HK-2 (cell line): ENCODE measurements around the gene CDH20.

Source experiments
- DNase-seq: peaks from one replicate; pipeline ENCODE4 v3.0.0-alpha.2; 2018; ENCODE audit not compliant: unreplicated experiment

Gene CDH20

DNA sequence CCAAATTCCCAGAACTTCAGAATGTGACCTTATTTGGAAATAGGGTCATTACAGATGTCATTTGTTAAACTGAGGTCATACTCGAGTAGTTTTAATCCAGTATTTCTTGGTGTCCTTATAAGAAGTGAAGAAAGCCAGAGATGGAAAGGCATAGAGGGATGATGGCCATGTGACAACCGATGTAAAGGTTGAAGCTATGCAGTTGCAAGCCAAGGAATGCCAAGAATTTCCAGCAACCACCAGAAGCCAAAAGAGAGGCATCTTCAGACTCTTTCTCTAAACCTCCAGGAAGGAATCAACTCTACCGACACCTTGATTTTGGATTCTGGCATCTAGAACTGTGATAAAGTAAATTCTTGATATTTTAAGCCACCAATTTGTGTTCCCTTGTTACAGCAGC is 242.2 kb downstream of the CDH20 start:
- DNase-seq, result no peak

DNA sequence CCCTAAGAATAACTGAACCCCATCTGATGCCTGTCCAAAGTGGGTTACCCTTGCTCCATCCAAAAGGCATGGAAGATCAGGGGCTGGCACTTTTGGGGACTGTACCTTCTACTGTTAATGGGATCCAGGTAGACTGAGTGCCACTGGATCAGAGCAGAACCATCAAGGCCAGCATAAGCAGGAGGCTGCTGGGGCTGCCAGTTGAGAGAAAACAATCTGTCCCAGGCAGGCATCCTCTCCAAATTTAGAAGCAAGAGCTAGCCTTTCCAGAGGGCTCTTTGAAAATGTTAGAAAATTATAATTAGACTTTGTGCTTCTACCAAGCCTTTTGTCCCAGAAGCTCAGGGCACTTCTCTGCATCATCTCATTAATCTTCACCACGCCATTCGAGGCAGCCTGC is 245.6 kb downstream of the CDH20 start:
- DNase-seq, result no peak

- DNase-seq, result no peak
Measured at GRCh38 chr18:61579581-61579980, 246.4 kb downstream of the CDH20 start.

- no peak for DNase-seq
Measured at GRCh38 chr18:61580046-61580445, 246.8 kb downstream of the CDH20 start.

- peak; percentile 61 for DNase-seq
Measured at GRCh38 chr18:61581578-61582201, 248.5 kb downstream of the CDH20 start.

- no peak for DNase-seq
Measured at GRCh38 chr18:61582202-61582710, 249.0 kb downstream of the CDH20 start.

- DNase-seq, result no peak
Measured at GRCh38 chr18:61583548-61583947, 250.3 kb downstream of the CDH20 start.

DNA sequence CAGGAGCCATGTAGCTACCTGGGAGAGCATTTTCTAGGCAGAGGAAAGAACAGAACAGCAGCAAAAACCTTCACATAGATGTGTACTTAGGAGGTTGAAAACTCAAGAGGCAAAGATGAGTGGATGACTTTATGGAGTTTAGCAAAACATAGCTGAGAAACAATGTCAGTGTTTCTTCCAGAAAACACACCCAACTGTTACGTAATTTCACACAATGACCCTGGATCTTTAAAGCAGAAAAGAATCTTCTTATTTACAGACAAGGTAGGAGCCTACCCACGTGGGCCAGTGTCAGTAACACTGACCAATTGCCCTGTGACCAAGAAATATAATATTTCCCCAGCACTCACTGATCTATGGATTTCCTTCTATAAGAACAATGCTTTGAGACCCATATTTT is 254.6 kb downstream of the CDH20 start:
- DNase-seq, result no peak

- no peak for DNase-seq
Measured at GRCh38 chr18:61589053-61589723, 256.0 kb downstream of the CDH20 start.

DNA sequence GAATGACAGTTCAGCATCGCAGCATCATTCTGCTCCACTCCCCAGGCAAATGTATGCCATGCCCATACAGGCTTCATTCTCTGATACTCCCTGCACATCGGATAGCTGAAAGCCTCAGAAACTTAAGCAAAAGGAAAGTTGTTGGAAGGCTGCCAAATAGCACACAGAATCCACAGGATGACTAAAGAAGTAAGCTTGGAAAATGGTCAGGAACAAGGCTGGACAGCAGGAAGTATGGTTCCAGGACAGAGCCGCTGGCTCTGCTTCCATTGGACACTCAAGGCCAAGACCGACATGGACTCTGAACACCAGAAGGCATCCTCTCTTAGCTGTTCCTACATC is 256.5 kb downstream of the CDH20 start:
- no peak for DNase-seq

GRCh38 chr18:61591253-61591652 is 258.0 kb downstream of the CDH20 start:
- no peak for DNase-seq

GRCh38 chr18:61595615-61596251 is 262.5 kb downstream of the CDH20 start:
- no peak for DNase-seq

GRCh38 chr18:61596296-61596695 is 263.1 kb downstream of the CDH20 start:
- no peak for DNase-seq

DNA sequence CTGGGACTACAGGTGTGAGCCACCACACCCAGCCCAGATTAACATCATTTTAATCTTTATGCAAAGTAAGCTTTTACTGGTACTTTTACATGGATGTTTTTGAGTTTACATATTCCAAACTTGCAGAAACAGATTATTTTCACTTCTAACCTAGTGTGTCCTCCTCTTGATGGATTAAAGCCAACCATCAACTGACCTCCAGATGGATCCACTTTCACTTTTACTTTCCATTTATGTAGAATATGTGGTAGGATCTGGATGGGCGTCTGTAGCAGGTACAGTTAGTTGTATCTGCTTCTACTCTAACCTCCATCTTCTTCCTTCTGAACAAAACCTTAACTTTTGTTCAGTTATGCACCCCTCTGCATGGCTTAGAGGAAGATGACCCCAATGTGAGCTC is 264.1 kb downstream of the CDH20 start:
- DNase-seq, result no peak

DNA sequence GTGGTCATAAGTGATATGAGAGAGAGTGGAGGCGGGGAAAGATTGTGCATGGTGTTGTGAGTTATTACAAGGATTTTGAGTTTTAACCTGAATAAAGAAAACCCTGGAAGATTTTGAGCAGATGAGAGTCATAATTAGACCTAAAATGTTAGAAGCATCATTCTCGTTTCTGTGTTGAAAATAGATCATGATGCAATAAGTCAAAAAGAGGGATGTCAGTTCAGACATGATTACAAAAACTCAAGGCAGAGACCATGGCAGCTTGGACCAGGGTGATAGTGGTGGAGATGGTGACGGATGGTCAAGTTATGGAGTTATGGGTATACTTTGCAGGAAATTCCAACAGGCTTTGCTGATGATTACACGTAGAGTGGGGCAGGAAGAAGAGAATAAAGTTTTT is 267.2 kb downstream of the CDH20 start:
- DNase-seq, result no peak

- DNase-seq, result no peak
Measured at GRCh38 chr18:61602836-61603235, 269.6 kb downstream of the CDH20 start.
